Mammary epithelial cell (primary cell): ENCODE results near the gene TAAR8.

ENCODE experiments used
- EZH2 ChIP-seq: IDR thresholded peaks from 2 replicates; pipeline ENCODE4 v1.6.1; 2012; ENCODE audit warnings: low read length, inconsistent platforms, borderline replicate concordance
- TF ChIP-seq, protein P1 (sequence below), 2 donors: IDR thresholded peaks in 1 of 2; conservative IDR thresholded peaks in 1 of 2; 2 replicates each; pipeline ENCODE4 v1.5.1; 2011 to 2012; ENCODE audit warnings: inconsistent platforms in 2 of 2, low read length in 2 of 2, mild to moderate bottlenecking in 2 of 2, control low read depth in 1 of 2, low read depth in 1 of 2; ENCODE audit not compliant: insufficient read depth in 1 of 2; ENCODE audit errors: extremely low read depth in 1 of 2

DNA sequence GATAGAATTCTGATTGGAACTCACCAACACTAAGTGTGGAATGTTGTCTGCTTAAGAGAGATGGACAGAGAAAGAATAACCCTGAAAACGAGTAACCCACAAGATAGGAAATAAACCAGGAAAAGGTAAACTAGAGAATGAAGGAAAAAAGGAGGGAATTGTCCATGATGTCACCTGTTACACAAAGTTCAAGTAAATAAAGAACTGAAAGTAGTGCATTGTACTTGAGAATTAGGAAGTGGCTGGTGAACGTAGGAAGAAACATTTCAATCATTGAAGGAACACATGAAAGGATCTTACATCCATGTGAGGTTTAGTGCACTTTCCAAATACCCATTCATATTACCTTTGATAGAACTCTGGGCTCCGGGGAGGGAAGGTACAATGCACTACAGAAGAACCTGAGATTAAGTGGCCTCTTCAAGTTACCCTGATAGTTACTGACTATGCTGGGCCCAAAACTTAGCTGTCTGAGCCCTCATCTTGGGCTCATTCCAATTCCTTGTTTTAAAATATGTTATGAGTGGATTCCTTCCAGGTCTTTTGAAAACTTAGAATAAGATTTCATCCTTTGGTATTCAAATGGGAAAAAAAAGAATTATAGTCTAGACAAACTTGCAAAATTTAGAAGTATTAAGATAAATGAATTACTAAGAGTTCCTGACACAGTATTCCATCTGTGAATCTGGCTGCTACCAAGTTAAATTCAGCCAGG, 38.5 kb upstream of the TAAR8 start:
- TF ChIP-seq, protein P1, sequence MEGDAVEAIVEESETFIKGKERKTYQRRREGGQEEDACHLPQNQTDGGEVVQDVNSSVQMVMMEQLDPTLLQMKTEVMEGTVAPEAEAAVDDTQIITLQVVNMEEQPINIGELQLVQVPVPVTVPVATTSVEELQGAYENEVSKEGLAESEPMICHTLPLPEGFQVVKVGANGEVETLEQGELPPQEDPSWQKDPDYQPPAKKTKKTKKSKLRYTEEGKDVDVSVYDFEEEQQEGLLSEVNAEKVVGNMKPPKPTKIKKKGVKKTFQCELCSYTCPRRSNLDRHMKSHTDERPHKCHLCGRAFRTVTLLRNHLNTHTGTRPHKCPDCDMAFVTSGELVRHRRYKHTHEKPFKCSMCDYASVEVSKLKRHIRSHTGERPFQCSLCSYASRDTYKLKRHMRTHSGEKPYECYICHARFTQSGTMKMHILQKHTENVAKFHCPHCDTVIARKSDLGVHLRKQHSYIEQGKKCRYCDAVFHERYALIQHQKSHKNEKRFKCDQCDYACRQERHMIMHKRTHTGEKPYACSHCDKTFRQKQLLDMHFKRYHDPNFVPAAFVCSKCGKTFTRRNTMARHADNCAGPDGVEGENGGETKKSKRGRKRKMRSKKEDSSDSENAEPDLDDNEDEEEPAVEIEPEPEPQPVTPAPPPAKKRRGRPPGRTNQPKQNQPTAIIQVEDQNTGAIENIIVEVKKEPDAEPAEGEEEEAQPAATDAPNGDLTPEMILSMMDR (conservative IDR thresholded peaks at IDR 0.05 in 1 of 2, IDR thresholded peaks at IDR 0.05 in 1 of 2; ENCODE audit: extremely low read depth in 1 of 2, insufficient read depth in 1 of 2, low read depth in 1 of 2, low read length in 2 of 2): no peak
- no peak for TF ChIP-seq EZH2
